Measurements from ENCODE around the gene MYH10.
A peak's percentile ranks its signal among the peaks of the same experiment; 100 is the strongest.

Gene MYH10

DNA sequence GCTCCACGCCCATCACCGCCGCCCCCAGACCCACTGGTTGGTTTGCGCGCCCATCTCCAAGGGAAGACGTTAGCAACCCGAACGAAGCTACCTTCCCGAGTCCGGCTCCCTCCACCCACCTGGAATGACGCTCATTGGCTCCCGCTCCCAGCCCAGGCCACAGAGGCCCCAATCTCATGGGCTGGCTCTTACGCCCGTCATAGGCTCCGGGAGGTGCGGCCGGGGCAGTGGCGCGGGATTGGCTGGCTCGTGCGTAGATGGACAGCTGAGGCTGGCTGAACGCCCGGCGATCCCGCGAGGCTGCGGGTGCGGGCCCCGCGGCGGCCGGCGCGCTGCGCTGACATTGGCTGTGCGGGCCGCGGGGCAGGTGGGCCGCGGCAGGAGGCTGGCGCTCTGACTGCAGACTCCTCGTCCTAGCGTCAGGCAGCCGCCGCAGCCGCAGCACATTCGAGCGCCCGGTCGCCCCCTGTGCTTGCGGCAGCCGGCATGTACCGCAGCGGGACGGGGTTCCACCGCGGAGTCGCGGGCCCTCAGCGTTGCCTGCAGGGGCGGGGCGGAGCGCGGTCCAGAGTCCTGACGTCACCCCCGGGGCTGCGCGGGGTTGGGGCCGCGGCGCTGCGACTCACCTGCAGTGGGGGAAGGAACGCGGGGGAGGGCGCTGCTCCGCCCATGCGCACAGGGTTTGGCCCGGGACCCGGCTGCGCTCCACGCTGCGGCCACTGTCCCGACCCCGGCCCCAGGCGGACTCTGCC is 453 bp upstream of the MYH10 start (continued):
- TF ChIP-seq ZFP37 (tag by site-specific recombination; IDR thresholded peaks at IDR 0.05), result no peak
- TF ChIP-seq ZNF548 (tag by site-specific recombination; IDR thresholded peaks at IDR 0.05), result no peak
- no peak for TF ChIP-seq SETDB1 (IDR thresholded peaks at IDR 0.05; ENCODE audit: insufficient read length, low read length)
- peak; percentile 96 for TF ChIP-seq ZNF561 (tag by site-specific recombination; IDR thresholded peaks at IDR 0.05; ENCODE audit: borderline replicate concordance)
- TF ChIP-seq ZNF362 (tag by site-specific recombination; IDR thresholded peaks at IDR 0.05), result no peak
- TF ChIP-seq PRDM6 (tag by site-specific recombination; IDR thresholded peaks at IDR 0.05), result no peak
- TF ChIP-seq ZNF404 (tag by site-specific recombination; IDR thresholded peaks at IDR 0.05), result no peak
- peak; percentile 84 for TF ChIP-seq KLF8 (tag by site-specific recombination; IDR thresholded peaks at IDR 0.05)
- TF ChIP-seq, protein P1, sequence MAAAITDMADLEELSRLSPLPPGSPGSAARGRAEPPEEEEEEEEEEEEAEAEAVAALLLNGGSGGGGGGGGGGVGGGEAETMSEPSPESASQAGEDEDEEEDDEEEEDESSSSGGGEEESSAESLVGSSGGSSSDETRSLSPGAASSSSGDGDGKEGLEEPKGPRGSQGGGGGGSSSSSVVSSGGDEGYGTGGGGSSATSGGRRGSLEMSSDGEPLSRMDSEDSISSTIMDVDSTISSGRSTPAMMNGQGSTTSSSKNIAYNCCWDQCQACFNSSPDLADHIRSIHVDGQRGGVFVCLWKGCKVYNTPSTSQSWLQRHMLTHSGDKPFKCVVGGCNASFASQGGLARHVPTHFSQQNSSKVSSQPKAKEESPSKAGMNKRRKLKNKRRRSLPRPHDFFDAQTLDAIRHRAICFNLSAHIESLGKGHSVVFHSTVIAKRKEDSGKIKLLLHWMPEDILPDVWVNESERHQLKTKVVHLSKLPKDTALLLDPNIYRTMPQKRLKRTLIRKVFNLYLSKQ (tag by site-specific recombination; IDR thresholded peaks at IDR 0.05; ENCODE audit: borderline replicate concordance), result no peak
- TF ChIP-seq GLIS1 (tag by site-specific recombination; IDR thresholded peaks at IDR 0.05), result peak; percentile 73
- TF ChIP-seq SP2 (tag by site-specific recombination; IDR thresholded peaks at IDR 0.05), result peak; percentile 99
- peak; percentile 33; the same call in 1 of the 2 replicates for TF ChIP-seq KLF16 (tag by site-specific recombination; IDR thresholded peaks at IDR 0.05)
- no peak for TF ChIP-seq ZNF18 (tag by site-specific recombination; IDR thresholded peaks at IDR 0.05)
- TF ChIP-seq ZBTB1 (tag by site-specific recombination; IDR thresholded peaks at IDR 0.05), result peak; percentile 89
- TF ChIP-seq ZNF274 (IDR thresholded peaks at IDR 0.05; ENCODE audit: low read length), result no peak
- no peak for TF ChIP-seq ZNF274 (tag by site-specific recombination; IDR thresholded peaks at IDR 0.05; ENCODE audit: borderline replicate concordance)
- no peak for TF ChIP-seq HOXD13 (CRISPR knock-in tag; IDR thresholded peaks at IDR 0.05; ENCODE audit: borderline replicate concordance)
- TF ChIP-seq ZNF623 (tag by site-specific recombination; IDR thresholded peaks at IDR 0.05), result no peak
- TF ChIP-seq ZNF660 (tag by site-specific recombination; IDR thresholded peaks at IDR 0.05), result peak; percentile 82; the same call in 1 of the 2 replicates
- TF ChIP-seq ZNF529 (tag by site-specific recombination; IDR thresholded peaks at IDR 0.05; ENCODE audit: insufficient replicate concordance), result no peak
- peak; percentile 60 for TF ChIP-seq YY1 (tag by site-specific recombination; IDR thresholded peaks at IDR 0.05)
- TF ChIP-seq ZSCAN4 (tag by site-specific recombination; IDR thresholded peaks at IDR 0.05), result no peak
- no peak for TF ChIP-seq ZNF174 (tag by site-specific recombination; IDR thresholded peaks at IDR 0.05)
- peak; percentile 79 for TF ChIP-seq KLF1 (tag by site-specific recombination; IDR thresholded peaks at IDR 0.05)
- TF ChIP-seq ELK4 (IDR thresholded peaks at IDR 0.05; ENCODE audit: borderline replicate concordance, low read depth, low read length), result no peak
- no peak for TF ChIP-seq ZNF354C (tag by site-specific recombination; IDR thresholded peaks at IDR 0.05; ENCODE audit: borderline replicate concordance, low read depth)
- TF ChIP-seq ZNF214 (tag by site-specific recombination; IDR thresholded peaks at IDR 0.05; ENCODE audit: borderline replicate concordance), result no peak
- TF ChIP-seq OVOL3 (tag by site-specific recombination; IDR thresholded peaks at IDR 0.05), result no peak
- peak; percentile 45; the same call in 1 of the 2 replicates for TF ChIP-seq ZNF596 (tag by site-specific recombination; IDR thresholded peaks at IDR 0.05)
- TF ChIP-seq ZNF175 (tag by site-specific recombination; IDR thresholded peaks at IDR 0.05), result no peak
- no peak for TF ChIP-seq ZBTB21 (tag by site-specific recombination; IDR thresholded peaks at IDR 0.05)
- peak; percentile 60 for TF ChIP-seq SP7 (tag by site-specific recombination; IDR thresholded peaks at IDR 0.05)
- TF ChIP-seq ZNF37A (tag by site-specific recombination; IDR thresholded peaks at IDR 0.05), result no peak
- no peak for TF ChIP-seq ZNF837 (tag by site-specific recombination; IDR thresholded peaks at IDR 0.05)
